PC-9 (cell line): Measurements from ENCODE around the gene STARD13. TPM values are rescaled to one million over a fixed set of nuclear protein-coding genes. Genes with fewer than 3 reads are reported as not detected.

ENCODE experiments used
- BruUV-seq: library from RNA; stranded (reverse); fragments of 400-500 nt; replicated peaks from 2 replicates; lab custom pipeline; 2021; lab: Mats Ljungman, UMichigan
- CTCF ChIA-PET: fragments of 300-600 bp; sonication (Branson Sonifier 250); formaldehyde crosslinking; loops from one replicate; lab custom pipeline; 2022; ENCODE audit warnings: antibody characterized with exemption; lab: Charles Lee
- POLR2A ChIA-PET: fragments of 300-600 bp; sonication (Branson Sonifier 250); formaldehyde crosslinking; loops from one replicate; lab custom pipeline; 2022; ENCODE audit warnings: antibody characterized with exemption; ENCODE audit not compliant: unreplicated experiment; lab: Charles Lee
- DNase-seq, 2 experiments: peaks; one replicate each; pipeline versions ENCODE4 v3.0.0 to v3.0.0-alpha.2; 2015 to 2022; ENCODE audit warnings: mixed read lengths in 1 of 2
- H2AFZ ChIP-seq: fragments of 200-600 bp; sonication (generic); 2 replicates; pipeline ENCODE4 v1.8.1; 2017; ENCODE audit warnings: antibody characterized with exemption
- H3F3A ChIP-seq: fragments of 200-600 bp; sonication (generic); 2 replicates; pipeline ENCODE4 v1.8.1; 2017; ENCODE audit warnings: antibody characterized with exemption, mild to moderate bottlenecking, low read depth; ENCODE audit not compliant: insufficient read depth
- H3K27ac ChIP-seq: fragments of 200-600 bp; sonication (generic); 2 replicates; pipeline ENCODE4 v1.6.1; 2016; ENCODE audit warnings: mixed run types
- H3K27me3 ChIP-seq: fragments of 200-600 bp; sonication (generic); 2 replicates; pipeline ENCODE4 v1.6.1; 2016; ENCODE audit warnings: low read depth, mixed run types; ENCODE audit not compliant: insufficient read depth
- H3K36me3 ChIP-seq: fragments of 200-600 bp; sonication (generic); 2 replicates; pipeline ENCODE4 v1.6.1; 2016; ENCODE audit warnings: low read depth, mixed run types
- H3K4me1 ChIP-seq: fragments of 200-600 bp; sonication (generic); replicated peaks from 2 replicates; pipeline ENCODE4 v1.6.1; 2016; ENCODE audit warnings: mixed run types; ENCODE audit not compliant: insufficient read depth
- H3K4me2 ChIP-seq: fragments of 200-600 bp; sonication (generic); 2 replicates; pipeline ENCODE4 v1.6.1; 2017; ENCODE audit warnings: mixed run types
- H3K4me3 ChIP-seq: fragments of 200-600 bp; sonication (generic); 2 replicates; pipeline ENCODE4 v1.6.1; 2016; ENCODE audit warnings: mixed run types
- H3K79me2 ChIP-seq: fragments of 200-600 bp; sonication (generic); 2 replicates; pipeline ENCODE4 v1.6.1; 2017; ENCODE audit warnings: low read depth, mixed run types
- H3K9me2 ChIP-seq: fragments of 200-600 bp; sonication (generic); 2 replicates; pipeline ENCODE4 v1.8.1; 2017; ENCODE audit warnings: mild to moderate bottlenecking; ENCODE audit not compliant: insufficient read depth
- H3K9me3 ChIP-seq: fragments of 200-600 bp; sonication (generic); 2 replicates; pipeline ENCODE4 v1.8.1; 2016; ENCODE audit warnings: low read depth; ENCODE audit not compliant: insufficient read depth
- H4K20me1 ChIP-seq: fragments of 200-600 bp; sonication (generic); 2 replicates; pipeline ENCODE4 v1.8.1; 2017; ENCODE audit not compliant: insufficient read depth
- EZH2 ChIP-seq: fragments of 200-600 bp; sonication (generic); IDR thresholded peaks from 2 replicates; pipeline ENCODE4 v1.8.0; 2017; ENCODE audit warnings: antibody characterized with exemption, low read depth
- intact Hi-C: fragments of 100-400 bp; cut with micrococcal nuclease; formaldehyde crosslinking; loops from one replicate; pipeline ENCODE4 v1.10.0; 2022; ENCODE audit not compliant: unreplicated experiment
- total RNA-seq: library from RNA; stranded (reverse); gene quantifications from 2 replicates; pipeline ENCODE4 v1.2.3, GENCODE V29; 2021
- TF ChIP-seq, protein P1 (sequence below): fragments of 200-600 bp; sonication (generic); conservative IDR thresholded peaks from 2 replicates; pipeline ENCODE4 v1.6.1; 2017; ENCODE audit warnings: mixed run types, antibody characterized with exemption, mild to moderate bottlenecking, moderate library complexity

STARD13 gene
- total RNA-seq, 1 experiment from 2014 or later, result 19.6 TPM

DNA sequence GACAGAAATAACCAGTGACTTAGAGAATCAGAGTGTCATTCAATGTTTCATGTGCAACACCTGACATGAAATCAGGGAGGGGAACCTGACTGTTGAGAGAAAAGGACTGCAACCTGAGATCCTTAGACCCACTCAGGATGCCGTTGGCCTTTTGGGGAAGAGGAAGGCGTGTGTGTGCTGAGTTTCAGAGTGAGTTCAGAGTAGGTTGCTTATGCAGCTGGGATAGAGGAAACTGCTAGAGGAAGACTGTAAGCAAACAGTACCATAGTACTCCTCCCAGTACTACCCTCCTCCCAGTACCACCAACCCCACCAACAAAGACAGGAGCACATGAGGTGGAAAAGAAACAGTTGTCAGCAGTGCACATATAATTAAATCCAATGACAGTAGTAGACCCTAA lies 205.6 kb downstream of the STARD13 start:
- H3K9me3 ChIP-seq, result no peaks in the 10 kb centered on the region
- no peaks in the 10 kb centered on the region for H3K36me3 ChIP-seq
- H3K4me3 ChIP-seq, result no peak overlapping the region
- no peak overlapping the region for H3K27ac ChIP-seq
- H3K79me2 ChIP-seq, result no peaks in the 10 kb centered on the region
- H3K9me2 ChIP-seq, result 0 out of 2 replicates have a peak, but pooled peaks cover 4% of the 10 kb centered on the region
- DNase-seq, result no peak
- no peaks in the 10 kb centered on the region for H4K20me1 ChIP-seq
- intact Hi-C loops, result no loop called here
- no peaks in the 10 kb centered on the region for H3F3A ChIP-seq
- ChIA-PET POLR2A (no interaction called here), CTCF (no interaction called here)
- TF ChIP-seq, protein P1, sequence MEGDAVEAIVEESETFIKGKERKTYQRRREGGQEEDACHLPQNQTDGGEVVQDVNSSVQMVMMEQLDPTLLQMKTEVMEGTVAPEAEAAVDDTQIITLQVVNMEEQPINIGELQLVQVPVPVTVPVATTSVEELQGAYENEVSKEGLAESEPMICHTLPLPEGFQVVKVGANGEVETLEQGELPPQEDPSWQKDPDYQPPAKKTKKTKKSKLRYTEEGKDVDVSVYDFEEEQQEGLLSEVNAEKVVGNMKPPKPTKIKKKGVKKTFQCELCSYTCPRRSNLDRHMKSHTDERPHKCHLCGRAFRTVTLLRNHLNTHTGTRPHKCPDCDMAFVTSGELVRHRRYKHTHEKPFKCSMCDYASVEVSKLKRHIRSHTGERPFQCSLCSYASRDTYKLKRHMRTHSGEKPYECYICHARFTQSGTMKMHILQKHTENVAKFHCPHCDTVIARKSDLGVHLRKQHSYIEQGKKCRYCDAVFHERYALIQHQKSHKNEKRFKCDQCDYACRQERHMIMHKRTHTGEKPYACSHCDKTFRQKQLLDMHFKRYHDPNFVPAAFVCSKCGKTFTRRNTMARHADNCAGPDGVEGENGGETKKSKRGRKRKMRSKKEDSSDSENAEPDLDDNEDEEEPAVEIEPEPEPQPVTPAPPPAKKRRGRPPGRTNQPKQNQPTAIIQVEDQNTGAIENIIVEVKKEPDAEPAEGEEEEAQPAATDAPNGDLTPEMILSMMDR, result no peak
- no peak for TF ChIP-seq EZH2
- no peak overlapping the region for H2AFZ ChIP-seq
- no peaks in the 10 kb centered on the region for H3K27me3 ChIP-seq
- H3K4me2 ChIP-seq, result no peak overlapping the region
- H3K4me1 ChIP-seq, result 0 out of 2 replicates have a peak, but pooled peaks cover 4% of the 10 kb centered on the region
- no TSS peak for BruUV-seq

DNA sequence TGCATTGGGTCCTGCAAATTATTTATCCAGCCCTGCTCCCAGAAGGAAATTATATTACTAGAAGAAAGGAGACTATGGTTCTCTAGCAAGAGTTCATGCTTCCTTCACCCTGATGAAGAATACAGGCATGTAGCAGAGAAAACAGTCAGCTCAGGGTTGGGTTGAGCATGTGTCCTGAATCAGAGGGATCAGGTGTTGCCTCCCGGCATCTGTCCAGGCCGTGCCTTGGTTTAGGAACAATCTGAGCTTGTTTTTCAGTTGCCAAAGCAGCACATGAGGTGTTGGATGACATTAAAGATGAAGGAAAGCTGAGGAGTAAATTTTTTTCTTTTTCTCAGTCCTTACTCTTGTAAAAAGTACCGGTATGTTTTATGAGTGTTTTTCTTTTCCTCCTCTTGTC lies 207.3 kb downstream of the STARD13 start:
- Histone ChIP-seq H3K4me1 (0 out of 2 replicates have a peak, but pooled peaks cover 4% of the 10 kb centered on the region), H3K4me2 (no peak overlapping the region), H3F3A (no peaks in the 10 kb centered on the region), H3K36me3 (no peaks in the 10 kb centered on the region), H2AFZ (no peak overlapping the region), H4K20me1 (no peaks in the 10 kb centered on the region), H3K9me2 (0 out of 2 replicates have a peak, but pooled peaks cover 4% of the 10 kb centered on the region), H3K79me2 (no peaks in the 10 kb centered on the region), H3K4me3 (no peak overlapping the region), H3K27ac (no peak overlapping the region), H3K27me3 (no peaks in the 10 kb centered on the region), H3K9me3 (no peaks in the 10 kb centered on the region)
- CTCF ChIA-PET, result no interaction called here
- intact Hi-C loops, result no loop called here
- POLR2A ChIA-PET, result no interaction called here
- no TSS peak for BruUV-seq
- TF ChIP-seq EZH2, result no peak
- TF ChIP-seq, protein P1, result no peak
- no peak for DNase-seq

DNA sequence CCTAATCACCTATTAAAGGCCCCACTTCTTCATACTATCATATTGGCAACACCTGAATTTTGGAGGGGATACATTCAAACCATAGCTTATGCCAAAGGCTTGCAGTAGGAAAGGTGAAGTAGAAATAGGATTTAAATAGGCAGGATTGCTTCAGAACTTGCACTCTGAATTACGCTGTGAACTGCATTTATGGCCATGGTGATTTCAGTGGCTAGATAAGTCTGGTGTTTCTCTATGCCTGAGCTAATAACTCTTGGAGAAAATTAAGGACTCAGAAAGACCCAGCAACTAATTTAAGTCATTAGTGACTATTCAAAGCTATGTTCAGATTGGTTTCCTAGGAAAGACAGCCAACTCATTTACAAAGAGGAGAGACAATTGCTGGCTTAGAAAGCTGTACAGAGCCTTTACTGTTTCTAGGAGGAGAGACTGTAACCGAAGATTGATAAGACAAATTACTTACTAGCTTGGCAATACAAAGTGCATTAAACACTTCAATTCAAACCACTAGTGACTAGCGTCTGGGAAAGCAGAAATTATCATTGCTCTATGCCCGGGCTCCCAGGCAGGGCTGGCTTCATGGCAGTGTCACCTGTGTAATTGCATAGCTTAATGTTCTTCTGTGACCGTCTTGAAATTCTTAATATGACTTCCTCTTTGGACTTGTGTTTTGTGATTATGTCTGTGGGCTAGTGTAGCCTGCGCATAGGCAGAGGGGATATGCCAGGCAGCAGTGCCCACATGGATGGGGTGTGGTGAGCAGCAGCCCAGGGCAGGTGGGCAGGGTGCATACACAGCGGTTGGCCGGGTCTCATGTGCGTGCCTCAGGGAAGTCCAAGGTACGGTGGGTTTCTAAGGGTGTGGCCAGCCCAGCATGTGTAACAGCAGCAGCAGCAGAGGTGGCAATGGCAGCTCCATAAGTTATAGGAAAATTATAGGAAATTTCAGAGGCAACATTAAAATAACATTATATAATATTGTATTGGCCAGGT lies 209.3 kb downstream of the STARD13 start:
- 0 out of 2 replicates have a peak, but pooled peaks cover 4% of the 10 kb centered on the region for H3K4me1 ChIP-seq
- TF ChIP-seq, protein P1, result no peak
- no peak for TF ChIP-seq EZH2
- intact Hi-C loops, result no loop called here

More for the DNA sequence above, 209.3 kb downstream of the STARD13 start:
- DNase-seq, result no peak
- POLR2A ChIA-PET, result no interaction called here
- BruUV-seq, result no TSS peak
- no peak overlapping the region for H3K4me2 ChIP-seq
- H3K36me3 ChIP-seq, result no peaks in the 10 kb centered on the region
- no peaks in the 10 kb centered on the region for H3F3A ChIP-seq
- H3K9me3 ChIP-seq, result no peaks in the 10 kb centered on the region
- no peaks in the 10 kb centered on the region for H4K20me1 ChIP-seq
- no peak overlapping the region for H2AFZ ChIP-seq
- no peak overlapping the region for H3K27ac ChIP-seq
- no peaks in the 10 kb centered on the region for H3K27me3 ChIP-seq
- H3K4me3 ChIP-seq, result no peak overlapping the region
- H3K9me2 ChIP-seq, result 0 out of 2 replicates have a peak, but pooled peaks cover under 1% of the 10 kb centered on the region
- CTCF ChIA-PET, result no interaction called here
- no peaks in the 10 kb centered on the region for H3K79me2 ChIP-seq
